Stimulated activated CD8-positive, alpha-beta memory T cell treated with anti-CD3 and anti-CD28 coated beads, Interleukin-7, amount 100 ng/mL, for 48 hours (primary cell): ENCODE measurements around the gene TBC1D8.

ENCODE experiments used
- DNase-seq, 2 donors: peaks; one replicate each; pipeline ENCODE4 v3.0.0-alpha.2; 2020; ENCODE audit warnings: low read depth in 1 of 2; ENCODE audit errors: extremely low read depth in 1 of 2

TBC1D8 gene

DNA sequence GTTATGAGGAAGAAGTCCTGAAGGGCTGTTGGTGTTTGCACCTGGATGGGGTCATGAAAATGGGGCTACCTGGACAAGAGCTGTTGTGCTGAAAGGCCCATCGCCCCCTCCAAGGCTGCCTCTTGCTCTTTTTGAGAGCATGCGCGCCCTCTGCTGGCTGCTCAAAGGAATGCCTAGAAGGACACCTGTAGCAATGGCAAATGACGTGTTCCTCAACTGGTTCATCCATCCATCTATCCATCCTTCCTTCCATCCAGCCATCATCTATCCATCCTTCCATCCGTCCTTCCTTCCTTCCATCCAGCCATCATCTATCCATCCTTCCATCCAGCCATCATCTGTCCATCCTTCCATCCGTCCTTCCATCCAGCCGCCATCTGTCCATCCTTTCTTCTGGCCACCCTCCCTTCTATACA, 166.3 kb downstream of the TBC1D8 start:
- DNase-seq, result peak; percentile 35 to 48

GRCh38 chr2:100983684-100984310, 167.4 kb downstream of the TBC1D8 start:
- DNase-seq, result no peak

DNA sequence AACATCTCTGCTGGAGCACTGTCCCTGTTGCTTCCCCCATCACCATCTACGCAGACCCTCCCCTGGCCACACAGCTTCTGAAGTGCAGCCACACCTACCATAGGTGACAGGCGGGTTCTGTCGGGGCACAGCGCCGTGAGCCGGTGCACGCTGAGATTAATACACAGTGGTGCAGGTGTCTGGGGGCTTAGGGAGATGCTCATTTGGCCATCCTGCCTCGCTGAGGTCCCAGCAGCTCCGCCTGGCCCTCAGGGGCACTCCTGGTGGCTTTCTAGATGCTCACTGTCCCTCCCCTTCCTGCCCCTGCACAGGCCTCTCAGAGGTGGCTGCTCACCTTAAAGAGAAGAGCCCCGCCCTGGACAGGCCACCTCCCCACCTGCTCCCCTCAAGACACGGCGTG, 168.0 kb downstream of the TBC1D8 start:
- no peak for DNase-seq

DNA sequence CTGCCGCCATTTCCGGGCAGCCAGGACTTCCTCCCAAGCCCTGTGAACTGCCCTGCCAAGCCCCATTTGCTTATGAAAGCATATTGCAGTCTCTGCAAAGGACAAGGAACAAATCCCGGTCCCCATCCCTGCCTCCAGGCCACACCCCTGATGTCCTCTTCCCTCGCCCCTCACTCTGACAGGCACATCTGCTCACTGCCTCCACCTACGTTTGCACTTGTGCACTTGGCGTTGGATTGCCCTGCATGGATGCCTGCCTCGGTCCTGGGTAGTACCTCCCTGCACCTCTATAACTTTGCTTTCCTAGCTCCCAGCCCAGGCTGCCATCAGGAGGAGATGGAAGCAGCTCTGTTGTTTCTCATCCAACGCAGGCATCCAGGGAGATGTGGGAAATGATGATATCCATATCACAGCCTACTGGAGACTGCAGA, 168.7 kb downstream of the TBC1D8 start:
- DNase-seq, result no peak

DNA sequence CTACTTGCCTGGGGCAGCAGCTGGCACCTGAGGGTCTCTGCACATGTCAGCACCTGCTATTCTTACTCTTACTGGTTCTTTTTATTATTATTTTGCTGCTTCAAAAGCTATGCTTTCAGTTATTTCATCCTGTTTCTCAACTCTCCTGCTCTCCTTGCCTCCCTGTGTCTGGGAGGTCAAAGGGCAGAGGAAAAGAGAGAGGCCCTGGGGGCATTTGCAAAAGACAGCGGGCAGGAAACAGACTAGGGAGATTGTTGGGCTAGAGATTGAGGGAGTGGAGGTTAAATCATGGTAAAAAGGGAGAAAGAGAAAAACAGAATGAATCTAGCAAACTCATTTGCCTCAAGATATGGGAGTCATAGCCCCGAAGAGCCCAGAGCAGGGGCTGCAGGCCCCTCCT, 170.2 kb downstream of the TBC1D8 start:
- no peak for DNase-seq

- no peak for DNase-seq
Measured at GRCh38 chr2:100980046-100980445, 171.1 kb downstream of the TBC1D8 start.

DNA sequence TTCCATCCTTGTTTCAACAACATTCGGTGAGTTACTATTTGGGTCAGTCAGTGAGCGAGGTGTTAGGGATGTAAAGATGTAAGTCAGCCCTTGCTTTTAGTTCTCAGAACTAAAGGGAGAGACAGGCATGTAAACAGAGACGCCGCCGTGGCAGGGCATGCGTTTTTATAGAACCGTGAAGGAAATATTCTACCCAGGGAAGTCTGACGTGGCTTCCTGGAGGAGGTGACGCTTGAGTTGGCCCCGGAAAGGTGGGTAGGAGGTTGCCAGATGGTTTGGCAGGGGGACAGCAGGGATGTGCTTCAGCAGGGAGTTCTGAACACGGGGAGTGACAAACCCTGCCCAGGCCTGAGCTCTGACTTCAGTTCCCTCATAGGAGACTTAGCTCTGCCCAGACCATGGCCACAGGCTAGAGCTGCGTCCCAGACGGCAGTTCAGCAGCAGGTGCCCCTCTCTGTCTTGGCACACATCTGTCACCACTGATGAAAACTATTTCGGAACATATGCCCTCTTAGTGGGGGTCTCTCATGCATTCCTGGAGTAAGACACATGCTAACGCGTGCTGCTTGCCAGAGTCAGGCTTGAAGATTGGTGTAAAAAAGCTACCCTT, 172.5 kb downstream of the TBC1D8 start:
- DNase-seq, result no peak

GRCh38 chr2:100977511-100977910, 173.7 kb downstream of the TBC1D8 start:
- no peak for DNase-seq

GRCh38 chr2:100976645-100977391, 174.4 kb downstream of the TBC1D8 start:
- DNase-seq, result no peak

DNA sequence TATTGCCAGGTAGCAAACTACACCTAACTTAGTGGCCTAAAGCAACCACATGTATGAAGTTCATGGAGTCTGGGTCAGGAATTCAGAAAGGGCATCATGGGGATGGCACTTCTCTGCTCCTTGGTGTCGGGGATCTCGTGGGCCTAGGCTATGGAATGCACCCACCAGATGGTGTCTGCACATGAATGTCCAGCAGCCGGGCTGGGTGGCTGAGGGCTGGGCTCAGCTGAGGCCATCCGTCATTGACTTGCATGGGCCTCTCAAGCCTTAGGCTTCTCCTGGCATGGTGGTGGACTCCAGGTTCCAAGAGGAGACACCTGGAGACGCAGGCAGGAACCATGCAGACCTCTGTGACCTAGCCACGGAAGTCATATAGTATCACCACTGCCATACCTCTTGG, 175.1 kb downstream of the TBC1D8 start:
- DNase-seq, result no peak

DNA sequence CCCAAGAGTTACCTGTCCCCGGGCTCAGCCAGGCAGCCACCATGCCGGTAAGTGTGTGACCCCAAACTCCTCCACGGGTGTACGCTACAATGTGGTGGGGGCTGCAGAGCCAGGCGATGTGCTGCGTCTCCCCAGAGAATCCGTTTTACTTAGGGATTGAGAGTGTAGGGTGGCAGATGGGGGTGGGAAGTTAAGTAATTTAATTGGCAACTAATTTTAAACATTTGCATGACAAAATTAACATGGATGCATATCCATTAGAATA, 175.7 kb downstream of the TBC1D8 start:
- DNase-seq, result no peak

DNA sequence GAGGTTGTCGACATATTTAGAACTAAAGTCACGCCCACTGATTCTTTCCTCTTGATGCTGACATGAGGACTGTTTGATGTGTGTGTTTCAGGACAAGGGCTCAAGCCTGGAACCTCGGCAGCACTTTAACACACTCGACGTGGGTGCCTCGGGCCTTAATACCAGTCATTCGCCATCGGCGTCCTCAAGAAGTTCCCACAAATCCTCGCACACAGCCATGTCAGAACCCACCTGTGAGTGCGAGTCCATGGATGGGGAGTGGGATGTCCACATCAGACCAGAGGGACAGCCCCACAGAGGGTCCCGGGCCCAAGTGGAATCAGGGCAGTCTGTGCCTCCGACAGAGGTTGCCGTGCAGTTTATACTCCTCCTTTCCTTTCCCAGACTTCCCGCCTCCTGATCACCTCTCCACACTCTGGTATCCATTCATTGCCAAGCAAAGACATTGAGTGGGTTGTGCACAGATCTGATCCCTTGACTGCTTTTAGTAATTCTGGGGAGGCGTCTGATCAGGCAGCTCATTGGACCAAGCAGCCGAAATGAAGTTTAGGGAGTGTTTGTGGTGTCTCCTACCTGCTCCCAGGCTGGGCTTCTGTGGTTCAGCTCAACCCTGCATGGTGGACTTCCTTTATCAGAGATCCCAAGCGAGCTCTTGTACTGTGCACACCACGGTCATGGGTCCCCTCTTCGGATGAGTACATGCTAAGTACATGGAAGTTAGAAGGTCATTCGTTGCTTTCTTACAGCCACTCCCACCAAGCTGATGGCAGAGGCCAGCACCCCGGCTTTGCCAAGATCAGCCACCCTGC, 176.3 kb downstream of the TBC1D8 start:
- DNase-seq, result no peak

DNA sequence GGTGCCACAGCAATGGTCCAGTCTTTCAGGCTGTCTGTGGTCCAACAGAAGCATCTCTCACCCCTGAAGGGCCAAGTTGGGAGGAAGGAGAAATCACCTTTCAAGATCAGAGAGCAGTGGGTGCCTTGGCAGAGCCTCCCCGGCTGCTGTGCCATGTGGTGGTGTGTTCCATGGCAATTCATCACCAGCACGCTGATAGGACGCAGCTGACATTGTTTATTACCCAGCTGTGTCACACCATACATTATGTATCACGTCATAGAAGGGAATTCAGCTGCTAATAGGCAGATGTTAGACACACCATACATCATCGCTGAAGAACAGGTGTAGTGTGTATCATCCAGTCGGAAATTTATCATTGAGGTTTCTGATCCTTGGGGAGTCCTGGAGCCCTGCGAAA, 178.7 kb downstream of the TBC1D8 start:
- no peak for DNase-seq

DNA sequence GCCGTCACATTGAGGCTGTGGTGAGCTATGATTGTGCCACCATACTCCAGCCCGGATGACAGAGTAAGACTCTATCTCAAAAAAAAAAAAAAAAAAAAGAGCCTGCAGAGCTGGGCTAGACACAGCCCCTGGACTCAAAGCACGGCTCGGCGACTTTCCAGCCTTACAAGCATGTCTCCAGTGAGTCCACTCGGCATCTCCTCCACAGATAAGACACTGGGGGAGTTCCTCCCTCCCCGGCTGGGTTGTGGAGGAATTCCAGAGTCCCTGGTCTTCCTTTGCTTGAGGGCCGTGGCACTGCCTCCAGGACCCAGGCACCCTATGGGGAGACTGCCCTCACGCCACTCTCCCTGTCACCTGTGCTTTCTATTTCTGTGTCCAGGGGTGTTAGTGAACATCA, 180.0 kb downstream of the TBC1D8 start:
- no peak for DNase-seq

DNA sequence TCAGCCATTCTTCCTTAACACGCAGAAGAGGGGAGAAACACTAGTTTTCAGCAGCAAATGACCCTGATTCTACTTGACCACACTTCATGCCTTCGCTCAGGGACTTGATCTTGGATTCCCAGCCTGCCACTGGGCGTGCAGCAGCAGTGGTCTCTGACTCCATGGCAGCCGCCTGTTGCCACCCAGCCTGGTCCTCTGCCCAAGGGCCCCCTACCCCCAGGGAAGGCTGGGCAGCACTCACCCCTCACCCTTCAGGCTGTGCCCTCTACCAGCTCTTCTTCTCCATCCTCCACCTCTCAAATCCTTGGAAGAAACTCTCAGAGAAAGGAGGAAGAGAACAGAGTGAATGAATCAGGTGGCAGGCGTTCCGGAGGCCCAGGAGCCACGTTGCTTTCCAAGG, 181.2 kb downstream of the TBC1D8 start:
- DNase-seq, result no peak

DNA sequence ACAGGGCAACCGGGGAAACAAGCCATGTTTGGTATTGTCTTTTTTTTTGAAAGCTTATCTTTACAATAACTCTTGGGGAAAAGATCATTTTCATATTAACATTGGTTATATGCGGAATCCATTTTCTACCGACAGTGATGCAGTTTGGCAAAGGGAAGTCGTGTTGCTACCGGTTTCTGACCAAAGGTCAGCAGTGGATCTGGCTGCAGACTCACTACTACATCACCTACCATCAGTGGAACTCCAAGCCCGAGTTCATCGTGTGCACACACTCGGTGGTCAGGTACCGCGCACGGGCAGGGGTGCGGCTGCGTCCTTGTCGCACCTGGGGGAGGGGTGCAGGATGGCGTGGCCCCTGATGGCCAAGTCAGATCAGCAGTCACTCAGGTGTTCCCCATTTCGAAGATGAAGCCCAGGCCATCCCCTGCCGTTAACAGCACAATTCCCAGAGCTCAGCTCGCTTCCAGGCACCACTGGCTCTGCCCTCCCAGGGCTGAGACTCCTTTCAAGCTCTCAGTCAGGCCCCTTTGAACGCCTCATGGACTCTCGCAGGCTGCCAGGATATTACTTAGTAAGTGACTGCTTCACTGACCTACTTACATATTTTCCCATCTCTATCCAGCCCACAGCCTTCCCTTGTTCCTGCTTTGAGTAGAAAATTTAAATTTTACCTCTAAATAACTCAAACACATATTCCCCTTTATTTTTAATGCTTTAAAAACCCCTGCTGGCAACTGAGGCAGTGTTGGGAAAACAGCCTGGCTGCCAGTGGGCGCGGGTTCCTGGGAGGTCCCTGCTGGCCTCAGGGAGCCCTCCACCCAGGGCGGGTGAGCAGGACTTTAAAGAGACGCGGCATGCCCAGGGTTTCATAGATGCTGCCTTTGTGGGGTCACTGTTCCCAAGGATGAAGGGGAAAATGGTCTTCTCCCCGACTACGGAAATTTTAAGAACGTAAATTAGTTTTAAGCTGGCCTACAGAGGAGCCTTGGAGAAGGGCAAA, 182.7 kb downstream of the TBC1D8 start:
- DNase-seq, result no peak

DNA sequence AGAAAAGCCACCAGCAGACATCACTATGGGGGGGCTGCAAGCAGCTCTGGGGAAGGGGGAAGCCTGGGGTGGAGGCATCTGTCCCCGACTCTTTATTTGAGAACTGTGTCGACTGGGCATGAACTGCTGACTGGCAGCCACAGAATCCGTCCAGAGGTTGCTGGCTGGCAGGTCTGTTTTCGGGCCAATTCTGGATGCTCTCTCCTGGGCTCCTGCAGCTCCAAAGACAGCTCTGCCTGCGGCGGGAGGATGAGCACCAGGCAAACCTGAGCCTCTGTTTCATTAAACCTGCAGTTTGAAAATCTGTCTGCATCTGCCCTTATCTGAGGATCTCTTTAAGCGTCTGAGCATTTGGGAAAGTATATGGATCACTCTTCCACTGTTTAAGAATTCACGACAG, 183.5 kb downstream of the TBC1D8 start:
- DNase-seq, result no peak

DNA sequence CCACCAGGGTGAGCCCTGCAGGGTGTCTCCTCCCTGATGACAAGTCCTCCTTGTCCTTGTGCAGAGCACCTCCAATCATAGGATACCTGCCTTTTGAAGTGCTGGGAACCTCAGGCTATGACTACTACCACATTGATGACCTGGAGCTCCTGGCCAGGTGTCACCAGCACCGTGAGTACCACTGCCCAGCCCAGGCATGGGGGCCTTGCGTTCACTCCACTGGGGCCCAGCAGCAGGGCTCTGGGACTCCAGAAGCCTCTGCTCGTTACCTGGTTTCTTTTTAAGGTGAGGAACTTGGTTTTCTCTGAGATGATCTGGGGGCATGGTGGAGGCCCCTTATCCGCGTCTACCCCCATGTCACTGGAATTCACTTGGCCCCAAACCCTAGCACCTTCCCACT, 185.6 kb downstream of the TBC1D8 start:
- DNase-seq, result no peak

- no peak for DNase-seq
Measured at GRCh38 chr2:100964681-100965169, 186.5 kb downstream of the TBC1D8 start.

- no peak for DNase-seq
Measured at GRCh38 chr2:100964222-100964621, 187.0 kb downstream of the TBC1D8 start.
